DMS114 treated with DMSO at 0.1 percent for 48 hours (cell line): ENCODE results near the gene ZSCAN12.
"Not testable (repeated sequence)": the region's sequence is repeated elsewhere in the genome, so short reads cannot be mapped to it uniquely, and the experiment has no call there.

Source experiments
- DNase-seq: peaks from one replicate; lab custom pipeline; 2025; ENCODE audit not compliant: unreplicated experiment; lab: John Stamatoyannopoulos, UW

The ZSCAN12 gene

DNA sequence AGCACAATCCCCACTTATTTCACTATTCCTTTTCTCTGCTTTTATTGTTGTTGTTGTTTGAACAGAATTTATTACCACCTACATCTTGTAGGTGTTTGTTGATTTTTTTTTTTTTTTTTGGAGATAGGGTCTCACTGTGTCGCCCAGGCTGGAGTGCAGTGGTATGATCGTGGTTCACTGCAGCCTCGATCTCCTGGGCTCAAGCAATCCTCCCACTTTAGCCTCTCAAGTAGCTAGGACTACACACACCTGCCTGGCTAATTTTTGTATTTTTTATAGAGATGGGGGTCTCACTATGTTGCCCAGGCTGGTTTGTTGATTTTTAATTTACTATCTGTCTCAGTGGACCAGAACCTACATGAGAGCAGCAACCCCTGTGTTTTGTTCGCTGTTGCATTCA lies 3.6 kb downstream of the ZSCAN12 start:
- no peak for DNase-seq

DNA sequence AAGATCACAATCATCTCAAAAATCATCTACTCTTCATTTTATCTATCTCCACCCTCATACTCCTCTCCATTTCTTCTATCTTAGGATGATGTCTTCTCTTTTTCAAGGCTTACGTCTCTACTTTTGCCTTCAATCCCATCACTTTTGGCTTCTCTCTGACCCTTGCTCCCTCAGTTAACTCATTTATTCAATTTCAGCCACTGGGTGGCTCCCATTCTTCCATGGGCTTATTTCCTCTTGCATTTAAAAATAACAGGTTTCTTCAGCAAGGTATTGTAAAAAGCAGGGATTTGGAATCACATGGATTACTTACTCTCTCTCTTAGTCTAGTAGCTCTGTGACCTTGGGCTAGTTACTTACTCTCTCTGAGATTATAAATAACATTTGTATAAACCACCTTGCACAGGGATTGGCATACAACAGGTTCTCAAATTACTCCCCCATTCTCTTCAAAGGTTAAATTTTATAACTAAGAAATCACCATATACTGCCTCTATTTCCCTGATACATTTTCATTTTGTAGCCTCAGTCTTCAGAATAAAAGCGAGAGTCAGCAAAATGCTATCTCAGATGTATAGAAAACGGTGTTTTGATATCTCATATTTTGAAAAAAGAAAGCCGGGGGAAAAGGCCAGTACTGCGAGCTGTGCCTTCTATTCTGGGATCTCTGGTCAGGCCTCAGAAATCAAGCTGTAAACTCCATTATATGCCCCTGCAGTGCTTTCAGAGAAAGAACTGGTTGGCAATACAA lies 5.5 kb downstream of the ZSCAN12 start:
- DNase-seq: no peak

DNA sequence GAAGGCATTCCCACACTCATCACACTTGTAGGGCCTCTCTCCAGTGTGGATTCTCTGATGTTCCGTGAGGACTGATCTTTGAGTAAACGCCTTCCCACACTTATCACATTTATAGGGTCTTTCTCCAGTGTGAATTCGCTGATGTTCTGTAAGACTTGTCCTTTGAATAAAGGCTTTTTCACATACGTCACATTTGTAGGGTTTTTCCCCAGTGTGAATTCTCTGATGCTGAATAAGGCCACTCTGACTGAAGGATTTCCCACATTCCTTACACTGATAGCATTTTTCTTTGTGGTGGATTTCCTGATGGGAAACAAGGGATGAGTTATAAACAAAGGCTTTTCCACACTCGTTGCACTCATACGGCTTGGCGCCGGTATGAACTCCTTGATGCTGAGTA lies 8.9 kb downstream of the ZSCAN12 start:
- no peak for DNase-seq

DNA sequence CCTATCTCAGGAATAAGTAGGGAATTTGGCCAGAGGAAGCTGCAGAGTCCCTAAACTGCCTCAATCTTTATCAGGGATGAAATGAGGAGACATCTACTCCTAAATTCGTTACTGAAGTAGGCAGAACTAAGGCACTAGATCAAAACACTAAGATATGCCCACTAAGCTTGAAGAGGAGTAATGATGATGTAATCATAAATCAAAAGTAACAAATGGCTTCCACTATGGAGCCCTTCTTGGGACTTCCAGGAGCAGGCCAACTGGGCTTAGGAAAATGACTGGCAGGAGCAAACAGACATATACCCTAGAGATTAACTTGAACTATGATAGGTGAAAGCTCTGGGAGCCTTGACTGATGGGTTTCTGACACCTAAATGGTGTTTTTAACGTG lies 15.4 kb downstream of the ZSCAN12 start:
- DNase-seq: no peak

DNA sequence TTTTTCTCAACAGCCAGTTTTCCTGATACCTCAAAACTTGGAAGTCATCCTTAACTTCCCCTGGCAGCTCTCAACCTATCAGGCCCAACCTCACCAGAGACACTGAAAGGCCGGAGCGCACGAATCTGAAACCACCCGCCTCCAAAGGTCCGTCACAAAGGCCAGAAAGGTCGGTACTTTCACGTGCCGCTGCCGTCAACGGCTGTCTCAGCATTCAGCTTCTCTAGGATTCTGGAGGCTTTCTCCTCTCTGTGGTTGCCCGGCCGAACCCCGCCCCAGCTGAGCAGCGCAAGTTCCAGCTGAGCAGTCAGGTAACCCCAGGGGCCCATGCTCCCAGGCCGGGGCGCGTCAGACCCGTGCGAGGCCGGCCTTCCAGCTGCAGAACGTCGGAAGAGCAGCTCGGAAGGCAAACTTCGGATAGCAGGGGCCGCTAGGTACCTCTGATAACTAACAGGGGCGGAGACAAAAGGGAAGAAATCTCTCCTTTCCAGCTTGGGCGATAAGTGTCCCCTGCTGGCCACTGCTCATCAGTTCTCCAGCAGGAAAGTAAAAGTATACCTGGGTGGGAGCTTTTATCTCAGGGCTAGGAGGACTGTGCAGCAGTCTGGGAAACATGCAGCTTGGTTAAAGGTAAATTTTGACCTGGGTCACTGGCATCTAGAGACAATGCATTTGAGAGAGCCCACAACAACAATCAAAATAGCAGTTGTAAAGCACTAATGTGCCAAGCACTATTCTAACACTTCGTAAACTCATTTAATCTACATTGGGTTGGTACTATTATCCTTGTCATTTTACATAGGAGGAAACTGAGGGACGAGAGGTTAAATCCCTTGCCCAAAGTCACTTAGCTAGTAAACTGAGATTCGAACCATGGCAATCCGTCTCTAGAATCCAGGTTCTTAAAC lies 16.1 kb downstream of the ZSCAN12 start:
- DNase-seq: peak; percentile 74

DNA sequence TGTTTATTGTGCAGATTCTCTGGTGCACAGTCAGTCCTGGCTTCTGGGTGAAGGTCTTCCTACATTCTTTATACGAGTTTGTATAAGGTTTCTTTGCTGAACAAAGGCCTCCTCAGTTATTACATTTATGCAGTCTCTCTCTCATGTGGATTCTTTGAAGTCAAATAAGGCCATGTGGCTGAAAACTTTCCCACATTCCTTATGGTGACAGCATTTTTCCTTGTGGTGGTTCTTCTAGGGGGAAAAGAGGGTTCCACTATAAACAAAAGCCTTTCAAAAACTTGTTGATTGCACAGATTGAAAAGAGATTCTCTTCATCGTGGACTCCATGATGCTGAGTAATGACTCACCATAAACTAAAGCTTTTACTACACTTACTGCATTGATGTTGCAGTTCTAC lies 19.2 kb downstream of the ZSCAN12 start:
- DNase-seq: no peak

DNA sequence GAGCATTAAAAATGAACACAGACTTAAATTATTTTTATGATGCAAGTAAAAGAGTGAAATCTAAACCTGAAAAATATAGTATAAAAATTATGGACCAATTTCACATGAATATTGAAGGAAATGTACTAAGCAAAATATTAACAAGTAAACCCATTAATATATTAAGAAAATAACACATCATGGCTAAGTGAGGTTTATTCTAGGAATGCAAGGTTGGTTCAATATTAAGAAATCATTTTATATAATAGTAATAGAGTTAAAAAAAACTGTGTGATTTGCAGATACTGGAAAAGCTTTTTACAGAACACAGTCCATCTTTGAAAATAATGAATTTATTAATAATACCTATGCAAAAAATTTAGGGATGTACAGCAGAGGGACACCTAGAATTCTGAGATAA lies 20.9 kb downstream of the ZSCAN12 start:
- no peak for DNase-seq

DNA sequence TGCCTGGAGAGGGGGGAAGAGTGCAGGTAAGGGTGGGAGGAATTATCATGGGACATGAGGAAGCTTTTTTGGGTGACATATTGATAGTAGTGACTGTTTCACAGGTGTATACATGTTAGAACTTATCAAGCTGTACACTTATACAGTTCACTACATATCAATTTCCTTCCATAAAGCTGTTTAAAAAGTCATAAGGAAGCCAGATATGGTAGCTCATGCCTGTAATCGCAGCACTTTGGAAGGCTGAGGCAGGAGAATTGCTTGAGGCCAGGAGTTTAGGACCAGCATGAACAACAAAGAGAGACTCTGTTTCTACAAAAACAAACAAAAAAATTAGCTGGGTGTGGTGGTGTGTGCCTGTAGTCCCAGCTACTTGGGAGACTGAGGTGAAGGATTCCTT lies 21.7 kb downstream of the ZSCAN12 start:
- DNase-seq: no peak

DNA sequence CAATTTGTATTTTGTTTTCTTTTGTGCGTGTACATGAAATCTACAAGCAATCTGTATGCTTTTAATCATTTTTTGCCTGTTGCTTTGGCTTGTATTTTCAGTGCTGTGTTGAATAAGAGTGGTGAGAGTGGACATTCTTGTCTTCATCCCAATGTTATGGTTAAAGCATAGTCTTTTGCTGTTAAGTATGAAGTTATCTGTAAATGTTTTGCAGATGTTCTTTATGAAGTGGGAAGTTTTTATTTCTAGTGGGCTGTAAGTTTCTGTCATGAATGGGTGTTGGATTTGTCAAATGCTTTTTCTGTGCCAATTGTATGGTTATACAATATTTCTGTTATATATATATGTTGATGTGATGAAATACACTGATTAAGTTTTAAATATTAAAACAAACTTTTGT lies 25.6 kb downstream of the ZSCAN12 start:
- no peak for DNase-seq

DNA sequence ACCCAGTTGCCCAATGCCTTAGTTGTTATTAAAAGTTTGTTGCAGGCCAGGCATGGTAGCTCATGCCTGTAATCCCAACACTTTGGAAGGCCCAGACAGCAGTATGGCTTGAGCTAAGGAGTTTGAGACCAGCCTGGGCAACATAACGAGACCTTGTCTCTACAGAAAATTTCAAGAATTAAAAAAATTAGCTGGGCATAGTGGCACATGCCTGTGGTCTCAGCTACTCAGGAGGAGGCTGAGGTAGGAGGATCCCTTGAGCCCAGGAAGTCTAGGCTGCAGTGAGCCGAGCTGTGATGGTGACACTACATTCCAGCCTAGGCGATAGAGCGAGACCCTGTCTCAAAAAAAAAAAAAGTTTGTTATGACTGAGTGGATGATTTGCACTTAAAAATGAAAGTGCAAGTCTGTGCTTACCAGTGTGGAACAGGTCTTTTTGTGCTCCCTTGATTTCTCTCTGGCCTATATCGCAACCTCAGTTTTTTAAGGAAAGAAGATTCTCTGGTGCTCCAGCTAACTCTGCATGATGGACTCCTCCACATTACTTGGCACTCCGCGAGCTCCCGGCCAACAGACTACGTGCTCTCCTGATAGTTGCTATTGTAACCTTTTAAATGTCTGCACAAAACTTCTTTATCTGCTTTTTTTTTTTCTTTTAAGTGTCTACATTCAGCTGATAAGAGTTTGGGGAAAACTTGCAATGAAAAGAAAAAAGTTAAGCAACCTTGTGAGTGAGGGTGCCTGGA lies 27.7 kb downstream of the ZSCAN12 start:
- no peak for DNase-seq

DNA sequence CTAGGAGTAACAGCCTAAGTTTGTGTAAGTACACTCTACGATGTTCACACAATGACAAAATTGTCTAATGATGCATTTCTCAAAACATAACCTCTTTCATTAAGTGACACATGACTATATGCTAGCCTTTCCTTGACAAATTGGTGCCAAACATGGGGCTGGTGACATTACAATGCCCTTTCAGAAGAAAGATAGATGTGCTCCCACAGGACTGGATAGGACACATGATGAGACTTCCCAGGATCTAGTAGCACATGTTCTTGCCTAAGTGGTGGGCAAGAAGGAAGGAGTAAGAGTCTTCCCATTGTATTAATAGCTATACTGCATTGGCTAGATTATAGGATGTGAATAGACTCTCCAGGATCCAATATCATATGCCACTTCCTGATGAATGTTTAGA lies 28.3 kb downstream of the ZSCAN12 start:
- DNase-seq: no peak

DNA sequence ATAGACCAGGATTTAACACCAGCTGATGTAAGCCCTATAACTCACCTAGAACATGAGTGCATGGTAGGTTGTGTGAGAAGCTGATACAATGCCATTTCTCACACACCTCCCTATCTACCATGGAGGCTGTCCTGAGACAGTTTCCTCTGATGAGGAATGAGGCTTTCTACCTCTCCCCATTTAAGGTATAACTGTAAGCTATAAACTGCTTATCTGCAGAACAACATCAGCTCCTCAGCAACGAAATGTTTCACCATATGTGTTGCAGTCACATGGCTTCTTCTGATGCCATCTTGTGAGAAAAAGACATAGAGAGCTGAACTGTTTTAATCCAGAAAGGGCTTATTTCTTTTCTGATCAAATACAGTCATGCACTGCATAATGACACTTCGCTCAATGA lies 29.1 kb downstream of the ZSCAN12 start:
- no peak for DNase-seq

DNA sequence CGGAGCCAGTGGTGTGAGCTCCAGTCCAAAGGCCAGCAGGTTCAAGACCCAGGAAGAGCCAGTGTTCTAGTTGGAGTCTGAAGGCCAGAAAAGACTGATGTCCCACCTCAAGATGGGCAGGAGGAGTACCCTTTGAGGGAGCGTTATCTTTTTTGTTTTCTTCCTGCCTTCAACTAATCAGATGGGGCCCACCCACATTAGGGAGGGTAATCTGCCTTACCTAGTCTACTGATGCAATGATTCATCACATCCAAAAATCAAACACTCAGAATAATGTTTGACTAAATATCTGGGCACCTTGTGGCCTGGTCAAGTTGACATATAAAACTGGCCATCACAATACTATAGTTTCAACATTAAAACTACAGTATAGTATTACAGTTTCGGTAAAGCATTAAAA lies 30.1 kb downstream of the ZSCAN12 start:
- DNase-seq: no peak

DNA sequence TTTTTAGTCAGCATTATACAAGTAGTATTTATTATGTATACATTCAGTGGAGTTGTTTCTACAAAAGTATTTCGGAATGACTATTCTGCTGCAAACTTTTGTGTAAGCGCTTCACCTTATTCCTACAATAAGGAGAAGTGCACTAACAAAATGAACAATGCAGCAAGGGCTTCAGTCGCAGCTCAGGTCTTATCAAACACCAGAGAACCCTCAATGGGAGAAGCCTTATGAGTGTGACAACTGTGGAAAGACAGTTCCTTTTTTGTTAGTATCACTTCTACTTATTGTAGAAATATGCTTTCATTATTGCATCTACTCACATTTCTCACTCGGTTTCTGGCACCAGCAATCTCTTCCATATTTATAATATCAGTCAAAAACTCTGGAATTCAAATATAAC lies 31.0 kb downstream of the ZSCAN12 start:
- DNase-seq: no peak

DNA sequence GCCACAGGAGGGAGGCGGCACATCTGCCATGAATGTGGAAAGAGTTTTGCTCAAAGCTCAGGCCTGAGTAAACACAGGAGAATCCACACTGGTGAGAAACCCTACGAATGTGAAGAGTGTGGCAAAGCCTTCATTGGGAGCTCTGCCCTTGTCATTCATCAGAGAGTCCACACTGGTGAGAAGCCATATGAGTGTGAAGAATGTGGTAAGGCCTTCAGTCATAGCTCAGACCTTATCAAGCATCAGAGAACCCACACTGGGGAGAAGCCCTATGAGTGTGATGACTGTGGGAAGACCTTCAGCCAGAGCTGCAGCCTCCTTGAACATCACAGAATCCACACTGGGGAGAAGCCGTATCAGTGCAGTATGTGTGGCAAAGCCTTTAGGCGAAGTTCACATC lies 34.0 kb downstream of the ZSCAN12 start:
- not testable (repeated sequence) for DNase-seq

DNA sequence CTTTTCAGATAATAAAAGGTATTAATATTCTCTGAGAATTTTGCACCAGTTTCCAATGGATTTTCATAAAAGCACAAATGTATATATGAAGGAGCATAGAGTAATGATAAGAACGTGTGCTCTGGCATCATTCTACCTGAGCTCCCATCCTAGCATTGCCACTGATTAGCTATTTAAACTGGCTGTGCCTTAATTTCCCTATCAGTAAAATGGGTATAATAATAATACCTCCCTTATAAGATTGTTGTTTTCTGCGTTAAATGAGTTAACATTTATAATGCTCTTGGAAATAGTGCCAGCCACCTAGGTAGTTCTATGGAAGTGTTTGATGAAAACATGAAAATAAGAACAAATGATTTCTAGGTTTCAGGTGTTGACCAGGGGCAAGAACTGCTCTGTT lies 38.6 kb downstream of the ZSCAN12 start:
- no peak for DNase-seq

DNA sequence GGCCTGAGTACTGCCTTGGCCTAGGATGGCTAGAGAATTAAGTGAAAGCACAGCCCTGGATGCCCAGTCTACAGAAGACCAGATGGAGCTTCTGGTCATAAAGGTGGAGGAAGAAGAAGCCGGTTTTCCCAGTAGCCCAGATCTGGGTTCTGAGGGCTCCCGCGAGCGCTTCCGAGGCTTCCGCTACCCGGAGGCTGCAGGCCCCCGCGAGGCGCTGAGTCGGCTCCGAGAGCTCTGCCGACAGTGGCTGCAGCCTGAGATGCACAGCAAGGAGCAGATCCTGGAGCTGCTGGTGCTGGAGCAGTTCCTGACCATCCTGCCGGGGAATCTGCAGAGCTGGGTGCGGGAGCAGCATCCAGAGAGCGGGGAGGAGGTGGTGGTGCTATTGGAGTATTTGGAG lies 40.0 kb downstream of the ZSCAN12 start:
- DNase-seq: not testable (repeated sequence)

DNA sequence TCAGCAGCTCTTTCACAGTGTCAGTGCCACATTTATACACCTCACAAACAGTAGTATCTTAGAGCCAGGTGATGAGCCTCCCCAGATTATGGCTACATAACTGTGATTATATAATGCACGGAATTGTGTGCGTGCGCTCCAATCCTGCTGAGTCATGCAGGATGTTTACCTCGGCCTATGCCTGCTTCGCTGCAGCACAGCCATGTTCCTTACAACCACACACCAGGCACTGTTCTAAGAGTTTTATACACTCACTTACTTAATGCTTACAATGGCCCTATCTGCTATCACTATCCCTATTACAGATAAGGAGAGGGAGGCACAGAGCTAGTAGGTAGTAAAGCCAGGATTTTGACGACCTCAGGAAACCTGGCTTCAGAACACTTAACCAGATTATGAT lies 42.5 kb downstream of the ZSCAN12 start:
- no peak for DNase-seq

DNA sequence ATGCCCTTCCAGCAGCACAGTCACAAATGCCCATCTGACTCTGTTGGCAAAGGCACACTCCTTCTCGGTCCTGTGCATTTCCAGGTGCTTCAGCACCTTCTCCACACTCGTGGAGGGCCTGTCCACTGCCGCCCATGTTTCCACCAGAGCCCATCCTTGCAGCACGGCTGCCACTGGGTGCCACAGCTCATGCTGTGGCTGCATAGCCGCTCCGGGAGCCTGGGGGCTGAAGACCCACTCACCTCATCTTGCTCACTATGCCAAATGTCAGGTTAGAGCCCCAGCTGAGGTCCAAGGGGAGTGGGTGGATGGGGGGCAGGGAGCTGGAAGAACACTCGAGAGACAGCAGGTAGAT lies 42.9 kb downstream of the ZSCAN12 start:
- DNase-seq: no peak

DNA sequence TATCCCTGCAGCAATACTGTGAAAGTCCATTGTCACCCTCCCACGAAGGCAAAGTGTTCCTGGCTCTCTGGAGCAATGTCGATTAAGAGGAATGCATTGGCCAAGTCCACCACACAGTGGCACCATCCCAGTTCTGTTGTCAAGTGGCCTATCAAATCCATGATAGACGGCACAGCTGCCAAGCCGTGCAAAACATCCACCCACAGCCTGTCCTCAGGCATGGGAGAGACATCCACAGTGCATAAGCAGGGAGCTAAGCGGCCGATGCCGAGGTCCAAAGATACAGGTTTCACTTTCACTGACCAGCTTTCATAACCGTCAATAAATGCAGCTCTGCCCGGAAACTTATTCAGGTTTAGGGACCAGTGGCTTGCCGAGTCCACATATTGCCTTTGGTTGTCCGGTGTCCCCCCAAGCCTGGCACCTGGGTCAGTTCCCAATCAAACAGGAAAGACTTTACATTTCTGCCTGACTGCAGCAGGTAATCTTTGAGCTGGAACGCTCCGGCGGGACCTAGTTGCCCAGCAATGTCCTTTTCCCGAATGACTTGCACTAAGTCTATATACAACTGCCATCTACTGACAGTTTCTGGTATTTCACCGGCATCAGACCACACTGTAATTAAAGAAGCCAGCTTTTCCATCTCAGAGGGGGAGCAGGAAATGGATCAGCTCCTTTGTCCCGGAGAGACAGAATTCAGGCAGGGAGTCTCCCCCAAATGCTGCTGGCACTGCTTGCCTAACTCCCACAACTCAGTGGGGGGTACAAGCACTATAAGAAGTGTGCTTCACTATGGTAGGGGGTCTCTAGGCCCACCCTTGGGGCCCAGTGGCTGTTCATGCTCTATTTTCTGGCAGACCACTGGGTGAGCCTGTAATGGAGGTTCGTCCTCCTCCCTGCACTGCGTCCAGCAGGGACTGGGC lies 43.5 kb downstream of the ZSCAN12 start:
- peak; percentile 89 for DNase-seq
